Posterior vena cava (tissue), 2 donors: Measurements from ENCODE around the gene CD207. TPM values are rescaled to one million over a fixed set of nuclear protein-coding genes. Genes with fewer than 3 reads are reported as not detected.

Experiments used
- DNase-seq: peaks from one replicate; pipeline ENCODE4 v3.0.0-alpha.2; 2020; ENCODE audit warnings: low spot score
- intact Hi-C, 2 donors: fragments of 100-400 bp; cut with DNase I; formaldehyde crosslinking; loops; one replicate each; pipeline versions ENCODE4 v1.14.1 to v1.14.2; 2022 to 2023
- total RNA-seq, 2 donors: library from RNA; stranded (reverse); fragmentation: NEBNext Ultra II Directional; extraction: Animal tissue kit (Norgen Biotek cat#: 25700); gene quantifications; one replicate each; pipeline ENCODE4 v1.2.1, GENCODE V29; 2021
- donor health status: DM: yes; HTN: yes; CAD: no.
- donor health status: DM: yes; HTN: yes; CAD: no.

Gene CD207
- total RNA-seq, 2 donors from 2014 or later: 0.42 TPM; not detected in 1

DNA sequence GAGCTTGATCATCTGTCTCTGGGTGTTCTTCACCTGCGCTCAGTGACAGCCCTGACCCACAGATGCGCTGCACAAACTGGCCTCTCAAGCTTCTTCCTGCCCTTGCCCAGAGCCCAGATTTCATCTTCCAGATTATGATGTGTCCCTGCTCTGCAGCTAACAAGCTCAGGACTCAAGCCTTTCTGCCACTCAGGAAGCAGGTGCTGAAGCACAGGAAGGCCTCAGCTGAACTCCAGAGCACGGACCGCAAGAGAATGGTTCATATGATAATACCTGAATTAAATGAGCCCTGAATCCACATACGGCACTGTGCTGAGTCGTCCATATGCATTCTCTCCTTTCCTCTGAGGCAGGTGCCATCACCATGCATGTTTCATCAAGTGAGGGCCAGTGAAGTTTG, 3.8 kb downstream of the CD207 start:
- intact Hi-C loops: no loop called here
- no peak for DNase-seq

DNA sequence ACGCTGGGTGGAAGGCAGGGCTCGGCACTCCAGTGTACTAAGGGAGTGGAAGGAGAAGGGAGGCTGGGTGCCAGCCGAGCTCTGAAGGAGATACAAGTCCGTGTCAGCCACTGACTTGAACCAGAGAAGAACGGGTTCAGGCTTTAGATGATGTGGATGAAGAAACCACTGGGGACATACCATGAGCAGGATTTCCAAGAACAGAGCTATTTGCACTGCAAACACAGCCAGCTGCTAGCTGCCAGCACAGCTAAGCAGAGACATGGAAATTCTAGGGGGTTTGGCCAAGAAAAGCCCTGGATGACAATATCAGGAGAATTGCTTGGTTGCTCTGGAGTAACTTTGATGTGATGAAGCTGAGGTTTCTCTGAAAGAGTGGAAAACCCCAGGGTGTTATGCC, 5.2 kb downstream of the CD207 start:
- DNase-seq: peak; percentile 81
- intact Hi-C loops: no loop called here

DNA sequence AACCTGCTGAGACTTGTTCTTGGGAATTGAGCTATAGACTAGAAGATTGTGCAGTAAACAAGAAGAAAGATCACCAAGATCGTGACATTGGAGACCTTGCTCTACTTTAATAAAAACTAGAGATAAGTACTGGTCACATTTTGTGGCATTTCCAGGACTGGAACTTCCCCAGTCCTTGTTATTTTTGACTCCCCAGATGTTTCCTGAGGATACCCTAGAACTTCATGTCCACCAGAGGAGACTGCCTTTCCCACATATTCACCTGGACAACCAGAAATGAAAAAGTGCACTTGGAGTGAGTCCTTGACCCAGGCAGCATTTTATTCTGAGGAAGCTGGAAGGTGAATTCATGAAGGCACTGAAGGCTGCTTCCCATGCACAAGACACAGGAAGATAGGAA, 5.7 kb downstream of the CD207 start:
- no peak for DNase-seq
- intact Hi-C loops: no loop called here

DNA sequence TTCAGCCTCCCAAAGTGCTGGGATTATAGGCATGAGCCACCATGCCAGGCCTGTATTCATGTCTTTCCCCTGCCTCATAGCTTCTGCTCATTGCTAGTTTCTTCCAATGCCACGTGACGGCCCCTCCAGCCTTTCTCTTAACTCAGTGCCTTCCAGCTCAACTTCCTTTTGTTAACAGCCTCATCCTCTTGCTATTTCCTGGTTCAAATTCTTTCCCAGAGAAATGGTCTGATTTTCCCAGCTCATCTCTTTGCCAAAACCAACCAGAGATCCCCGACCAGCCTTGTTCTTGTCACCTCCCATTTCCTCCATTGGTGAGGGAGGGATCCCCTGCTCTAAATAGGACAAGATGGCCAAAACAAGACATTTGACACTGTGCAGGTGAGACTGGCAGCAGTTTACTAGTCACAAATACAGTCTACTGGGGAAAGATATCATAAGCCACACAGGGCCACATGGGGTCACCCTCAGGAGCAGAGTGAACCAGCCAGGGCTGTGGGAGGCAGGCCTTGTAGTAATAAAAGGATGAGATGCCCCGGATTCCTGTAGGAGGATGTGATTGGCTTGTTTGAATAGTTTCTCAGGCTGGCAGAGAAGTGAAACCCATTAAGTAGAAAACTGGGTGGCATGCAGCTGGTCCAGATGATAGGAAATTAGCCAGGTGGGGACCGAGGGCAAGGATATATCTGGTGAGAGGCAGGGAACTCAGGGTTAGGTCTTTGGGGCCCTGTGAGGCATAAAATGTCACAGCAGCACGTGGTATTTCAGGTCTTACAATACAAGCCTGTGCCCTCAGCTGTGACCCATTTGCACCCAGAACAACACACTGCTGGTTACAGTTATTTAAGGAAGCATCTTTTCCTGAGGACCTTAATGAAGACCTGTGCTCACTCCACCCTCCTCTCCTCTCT, 6.4 kb downstream of the CD207 start:
- intact Hi-C loops: no loop called here
- DNase-seq: no peak

DNA sequence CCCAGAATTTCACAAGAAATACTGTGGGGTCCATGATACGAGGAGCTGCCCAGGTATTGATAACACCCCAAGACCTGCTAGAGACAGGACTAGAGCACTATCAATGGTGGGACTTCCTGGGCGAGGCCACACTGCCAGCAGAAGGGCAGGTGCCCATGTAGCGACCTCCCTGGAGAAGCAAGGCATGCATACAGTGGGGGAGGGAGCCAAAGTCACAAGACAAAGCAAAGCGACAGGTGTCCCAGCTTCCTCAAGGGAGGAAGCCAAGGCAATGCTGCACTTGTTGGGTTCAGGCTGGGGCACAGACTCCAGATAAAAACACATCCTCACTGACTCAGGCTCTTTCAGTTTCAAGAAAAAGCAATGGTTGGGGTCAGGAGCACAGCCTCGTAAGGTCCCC, 7.5 kb downstream of the CD207 start:
- no peak for DNase-seq
- intact Hi-C loops: no loop called here

DNA sequence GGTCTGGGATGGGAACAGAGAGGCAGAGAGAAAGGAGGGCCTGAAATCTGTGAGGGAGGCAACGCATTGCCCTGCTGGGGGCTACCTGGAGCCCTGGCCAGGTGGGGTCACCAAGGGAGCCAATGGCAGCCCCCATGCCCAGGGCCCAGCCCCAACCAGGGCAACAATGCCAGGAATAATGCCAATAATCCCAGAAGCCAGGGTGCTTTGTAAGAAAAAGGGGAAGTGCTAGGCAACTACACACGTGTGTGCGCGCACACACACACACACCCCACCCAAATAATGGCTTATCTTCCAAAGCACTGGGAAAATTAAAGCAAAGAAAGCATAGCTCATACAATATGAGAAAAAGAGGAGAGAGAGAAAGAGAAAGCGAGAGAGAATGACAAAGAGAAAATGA, 8.2 kb downstream of the CD207 start:
- intact Hi-C loops: no loop called here
- DNase-seq: no peak

DNA sequence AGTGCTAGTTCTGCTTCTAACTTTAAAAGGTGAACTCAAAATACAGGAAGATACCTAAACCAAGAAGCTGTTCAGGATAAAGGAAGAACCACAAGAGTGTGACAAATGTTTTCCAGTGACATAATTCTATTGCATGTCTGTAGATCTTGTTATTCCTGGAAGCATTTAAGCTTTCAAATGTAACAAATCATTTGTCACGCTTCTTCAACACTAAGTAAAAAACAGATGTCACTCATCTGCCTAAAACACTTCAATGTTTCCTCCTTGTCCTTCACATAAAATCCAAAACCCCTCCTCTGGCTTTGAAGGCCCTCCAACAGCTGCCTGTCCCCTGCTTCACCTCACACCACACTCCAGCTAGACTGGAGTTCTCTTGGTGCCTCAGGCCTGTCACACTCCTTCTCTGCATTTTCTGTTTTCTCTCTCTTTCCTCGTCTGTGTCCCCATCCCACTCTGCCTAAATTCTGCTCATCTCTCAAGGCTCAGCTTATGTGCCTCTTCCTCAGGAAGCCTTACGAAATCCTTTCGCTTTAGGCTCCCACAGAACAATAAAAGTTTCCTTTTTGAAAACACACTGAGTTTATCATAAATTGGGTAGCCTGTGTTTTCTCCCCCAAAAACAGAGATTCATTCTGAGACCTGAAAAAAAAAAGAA, 8.8 kb downstream of the CD207 start:
- intact Hi-C loops: no loop called here
- no peak for DNase-seq

DNA sequence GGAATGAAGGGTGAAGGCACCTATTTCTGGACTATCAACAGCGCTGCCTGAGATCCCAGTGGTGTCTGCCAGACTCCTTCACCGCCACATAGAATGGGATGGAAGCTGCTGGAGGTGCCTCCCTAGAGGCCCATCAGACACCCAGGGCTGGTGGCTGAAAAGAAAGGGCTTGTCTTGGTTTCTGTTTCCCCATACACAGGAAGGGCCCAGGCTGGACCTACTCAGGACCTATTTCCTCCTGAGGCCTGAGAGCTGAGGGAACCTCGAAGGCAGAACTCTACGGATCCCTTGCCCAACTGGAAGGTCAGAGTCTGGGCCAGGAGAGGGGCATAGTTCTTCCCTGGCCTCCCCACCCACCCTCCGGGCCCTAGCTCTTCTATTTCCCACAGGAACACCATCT, 12.4 kb downstream of the CD207 start:
- no peak for DNase-seq
- intact Hi-C loops: no loop called here

DNA sequence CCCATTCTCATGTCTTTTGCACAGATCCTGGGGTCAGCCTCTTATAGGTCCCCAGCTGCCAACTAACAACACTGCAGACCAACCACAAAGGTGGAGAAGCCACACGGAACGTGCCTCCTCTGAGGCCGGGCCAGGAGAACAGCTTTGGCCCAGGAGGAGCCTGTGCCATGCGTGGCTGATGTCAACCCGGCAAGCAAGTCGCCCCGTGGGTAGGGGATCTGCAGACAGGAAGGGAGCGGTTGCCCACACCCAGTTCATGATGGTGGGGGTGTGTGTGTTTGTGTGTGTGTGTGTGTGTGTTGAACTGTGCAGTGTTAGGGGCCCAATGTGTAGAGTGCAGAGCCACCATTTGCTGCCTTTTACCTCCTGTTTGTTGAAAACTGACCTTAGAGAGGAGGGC, 12.8 kb downstream of the CD207 start:
- no peak for DNase-seq
- intact Hi-C loops: no loop called here

DNA sequence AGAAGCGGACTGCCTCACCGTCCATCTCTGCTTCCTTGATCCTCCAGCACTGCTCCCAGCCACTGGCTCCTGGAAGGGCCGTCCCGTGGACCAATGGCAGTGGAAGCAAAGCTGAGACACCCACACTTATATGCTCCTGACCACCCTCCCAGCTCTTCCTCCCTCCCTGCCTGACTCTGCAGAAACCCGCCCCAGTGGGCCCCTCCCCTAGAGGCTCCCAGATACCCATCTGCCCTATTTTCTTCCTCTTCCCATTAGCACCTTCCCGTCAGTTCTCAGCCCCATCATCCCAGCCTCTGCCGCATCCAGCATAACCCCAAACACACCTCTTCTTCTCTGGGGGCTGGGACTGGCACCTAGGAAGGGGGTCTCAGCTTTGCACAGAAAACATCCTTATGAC, 15.1 kb downstream of the CD207 start, which contains the start of gene CLEC4F:
CLEC4F (minus strand) TSS at position 101 of the 400 bp plus-strand sequence; CDS start at position 25, 76 bp downstream.
- DNase-seq: no peak
- intact Hi-C loops: no loop called here

DNA sequence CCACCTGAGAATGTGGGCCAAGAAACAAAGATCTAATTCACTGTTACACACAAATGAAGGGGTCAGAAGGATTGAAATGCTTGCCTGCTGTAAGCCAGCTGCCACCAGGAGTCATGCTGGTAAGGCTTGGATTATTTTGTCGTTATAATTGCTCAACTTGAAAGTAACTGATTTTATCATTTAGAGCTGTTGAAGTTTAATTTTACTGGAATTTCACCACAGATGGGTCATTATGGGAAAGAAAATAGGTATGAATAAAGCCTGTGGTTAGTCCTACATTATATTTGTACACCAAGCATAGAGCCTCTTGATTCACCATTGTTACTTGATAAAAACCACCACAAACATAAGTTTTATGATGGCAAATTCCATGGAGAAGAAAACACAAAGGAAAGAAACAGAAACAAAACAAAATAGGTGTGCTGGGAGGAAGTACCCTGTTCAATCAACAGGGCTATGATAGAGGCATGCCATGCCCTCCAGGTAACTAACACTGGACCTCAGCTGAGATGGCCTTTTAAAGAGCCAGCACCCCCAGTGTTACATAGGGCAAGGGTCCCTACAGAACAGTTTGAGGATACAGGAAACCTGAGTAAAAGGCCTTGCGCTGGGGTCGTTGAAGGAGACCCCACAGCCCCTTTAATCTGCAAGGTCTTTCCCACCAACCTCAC, 18.2 kb downstream of the CD207 start:
- DNase-seq: no peak
- intact Hi-C loops: no loop called here

DNA sequence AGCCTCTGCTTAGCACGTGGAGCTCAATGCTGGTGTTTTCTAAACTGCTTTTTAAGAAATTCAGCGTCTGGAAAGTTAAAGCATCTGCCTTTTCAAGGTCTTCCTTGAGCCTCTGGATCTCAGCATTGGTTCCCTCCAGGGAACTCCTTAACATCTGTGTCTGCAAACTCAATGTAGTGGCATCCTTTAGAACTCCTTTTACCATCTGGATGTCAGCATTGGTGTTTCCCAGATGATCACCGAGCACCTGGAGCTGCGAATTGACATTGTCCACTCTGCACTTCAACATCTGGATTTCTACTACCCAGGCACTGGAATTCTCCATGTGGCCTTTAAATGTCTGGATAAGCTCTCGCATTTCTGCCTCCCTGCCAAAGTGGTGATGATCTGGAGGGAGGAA, 18.9 kb downstream of the CD207 start:
- DNase-seq: no peak
- intact Hi-C loops: no loop called here

DNA sequence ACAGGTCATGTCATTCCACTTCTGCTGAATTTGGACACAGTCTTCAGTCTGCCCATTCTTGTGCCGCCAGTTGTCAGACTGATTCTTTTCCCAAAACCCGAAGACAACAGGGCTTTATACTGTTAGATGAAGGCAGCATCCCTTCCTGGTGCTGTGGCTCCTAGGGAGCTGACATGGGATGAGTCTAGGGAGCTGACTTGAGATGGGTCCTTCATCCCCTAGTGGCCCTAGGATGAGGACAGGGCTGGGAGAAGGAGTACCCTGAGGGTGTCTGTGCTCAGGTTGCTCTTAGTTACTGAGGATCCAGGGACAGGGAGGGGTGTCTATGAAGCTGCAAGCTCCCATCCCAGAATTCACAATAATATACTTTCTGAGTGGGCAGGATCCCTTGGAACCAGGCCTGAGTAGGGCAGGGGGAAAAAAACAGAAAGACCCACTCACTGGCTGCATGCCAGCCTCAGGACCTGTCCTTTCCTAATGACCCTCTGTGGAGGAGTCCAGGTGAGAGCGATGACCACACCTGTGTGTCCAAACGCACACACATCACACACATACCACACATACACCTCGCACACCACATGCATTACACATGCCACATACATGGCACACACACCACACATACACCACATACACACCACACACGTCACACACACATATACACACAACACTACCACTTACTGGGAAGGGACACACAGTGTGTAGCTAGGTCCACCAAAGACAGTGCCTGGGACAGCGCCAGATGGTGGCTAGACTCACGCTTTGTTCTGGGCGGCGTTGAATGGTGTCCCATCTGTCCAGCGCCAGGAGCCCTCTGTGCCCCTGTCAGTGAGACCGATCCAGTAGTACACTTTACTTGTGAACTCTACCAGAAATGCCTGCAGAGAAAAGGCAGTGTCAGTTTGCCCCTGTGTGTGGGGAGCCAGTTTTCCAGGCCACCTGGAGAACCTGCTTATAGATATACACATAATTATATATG, 26.3 kb downstream of the CD207 start:
- intact Hi-C loops: no loop called here

DNA sequence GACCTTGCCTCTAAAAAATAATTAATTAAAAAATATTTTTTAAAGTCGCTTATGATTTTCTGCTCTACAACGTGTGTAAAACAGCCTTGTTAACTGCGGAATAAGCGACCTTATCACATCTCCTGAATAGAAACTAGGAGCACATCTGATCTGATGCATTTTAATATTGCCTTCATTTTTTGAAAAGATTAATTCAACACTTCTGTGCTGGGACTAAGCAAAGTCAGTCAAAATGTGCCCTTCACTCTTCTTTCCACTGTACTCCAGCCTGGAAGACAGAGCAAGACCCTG, 27.8 kb downstream of the CD207 start:
- intact Hi-C loops: no loop called here
- DNase-seq: no peak

More for the DNA sequence above, 26.3 kb downstream of the CD207 start:
- no peak for DNase-seq

DNA sequence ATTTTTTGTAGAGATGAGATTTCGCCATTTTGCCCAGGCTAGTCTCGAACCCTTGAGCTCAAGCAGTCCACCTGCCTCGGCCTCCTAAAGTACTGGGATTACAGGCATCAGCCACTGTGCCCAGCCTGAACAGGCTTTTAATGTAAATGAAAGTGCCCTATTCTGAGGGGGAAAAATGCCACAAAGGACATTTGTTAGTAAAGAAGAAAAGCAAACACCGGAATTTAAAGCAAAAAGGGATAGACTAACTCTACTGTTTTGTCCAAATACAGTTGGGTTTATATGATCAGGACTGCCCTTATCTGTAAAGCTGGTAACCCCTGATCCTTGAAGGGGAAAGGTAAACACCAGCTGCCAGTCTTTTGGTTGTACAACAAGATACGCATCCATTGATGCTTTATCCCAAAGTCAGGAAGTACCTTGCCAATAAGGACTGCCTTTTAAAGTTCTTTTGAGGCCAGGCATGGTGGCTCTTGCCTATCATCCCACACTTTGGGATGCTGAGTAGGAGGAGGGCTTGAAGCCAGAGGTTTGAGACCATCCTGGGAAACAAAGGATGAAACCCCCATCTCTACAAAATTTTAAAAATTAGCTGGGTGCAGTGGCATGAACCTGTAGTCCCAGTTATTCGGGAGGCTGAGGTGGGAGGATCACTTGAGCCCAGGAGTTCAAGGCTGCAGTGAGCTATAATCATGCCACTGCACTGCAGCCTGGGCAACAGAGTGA, 28.4 kb downstream of the CD207 start:
- intact Hi-C loops: no loop called here
- no peak for DNase-seq

DNA sequence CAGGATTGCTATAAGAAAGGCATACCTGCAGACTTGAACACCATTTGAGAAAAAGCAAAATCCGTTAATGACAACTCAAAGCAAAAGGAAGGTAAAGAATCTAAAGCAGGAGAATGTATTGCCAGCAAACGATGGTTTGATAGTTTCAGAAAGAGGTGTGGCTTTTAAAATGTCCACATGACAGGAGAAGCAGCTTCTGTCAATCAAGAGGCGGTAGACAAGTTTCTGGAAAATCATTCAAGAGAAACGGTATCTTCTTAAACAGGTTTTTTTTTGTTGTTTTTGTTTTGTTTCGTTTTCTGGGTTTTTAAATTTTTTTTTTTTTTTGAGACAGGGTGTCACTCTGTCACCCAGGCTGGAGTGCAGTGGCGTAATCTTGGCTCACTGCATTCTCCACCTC, 29.0 kb downstream of the CD207 start:
- intact Hi-C loops: no loop called here
- DNase-seq: no peak

DNA sequence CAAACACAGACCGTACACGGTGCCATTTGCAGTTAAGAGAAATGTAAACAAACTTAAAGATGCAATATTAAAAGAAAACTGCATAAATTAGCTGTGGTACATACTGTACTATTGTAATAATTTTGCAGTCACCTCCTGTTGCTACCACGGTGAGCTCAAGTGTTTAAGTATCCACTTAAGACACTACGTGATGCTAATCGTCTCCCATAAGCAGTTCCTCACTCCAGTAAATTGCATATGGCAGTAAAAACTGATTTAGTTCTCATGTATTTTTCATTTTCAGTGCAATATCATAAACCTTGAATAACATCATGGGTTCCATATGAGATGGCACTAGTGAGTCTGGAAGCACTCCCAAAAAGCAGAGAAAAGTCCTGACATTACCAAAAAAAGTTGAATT, 29.6 kb downstream of the CD207 start:
- intact Hi-C loops: no loop called here
- no peak for DNase-seq

DNA sequence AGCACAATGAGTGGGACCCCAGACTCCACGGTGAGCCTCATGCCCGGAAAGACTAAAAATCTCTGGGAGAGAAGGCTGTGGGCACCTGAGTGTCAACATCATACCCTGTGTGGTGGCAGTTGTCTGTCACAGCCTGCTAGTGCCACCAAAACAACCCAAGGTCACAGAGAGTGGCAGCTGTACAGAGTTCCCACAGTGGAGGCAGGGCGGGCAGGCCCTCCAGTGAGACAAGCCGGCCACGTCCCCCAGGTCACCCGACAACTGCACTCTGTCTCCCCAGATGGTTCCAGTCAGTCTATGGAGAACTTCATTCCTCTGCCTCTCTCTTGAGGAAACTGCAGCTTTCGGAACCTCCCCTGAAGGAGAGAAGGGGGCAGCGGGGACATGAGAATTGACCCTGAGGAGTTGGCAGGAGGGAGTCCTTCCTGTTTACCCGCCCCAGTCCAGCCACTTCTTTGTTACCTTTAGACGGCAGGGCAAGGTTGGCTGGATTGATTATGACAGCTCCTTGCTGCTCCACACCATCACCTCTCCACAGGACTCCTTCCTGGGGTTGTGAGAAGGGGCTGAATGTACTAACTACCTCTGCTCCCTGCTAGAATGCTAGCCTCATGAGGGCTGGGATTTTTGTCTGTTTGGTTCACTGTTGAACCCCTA, 33.9 kb downstream of the CD207 start:
- intact Hi-C loops: no loop called here
- no peak for DNase-seq
